ENCODE measurements around the gene MSRB3. TPM values are rescaled to one million over a fixed set of nuclear protein-coding genes. Genes with fewer than 3 reads are reported as not detected.

Gene MSRB3
- total RNA-seq, 1 experiment from 2014 or later = 0.55 TPM

GRCh38 chr12:65274602-65275272, 3.7 kb upstream of the MSRB3 start:
- BruUV-seq (replicated peaks) = no TSS peak

GRCh38 chr12:65275627-65276026, 2.9 kb upstream of the MSRB3 start:
- Histone ChIP-seq H3K9me2 (ENCODE audit: insufficient read depth) (no peaks in the 10 kb centered on the region), H3K4me3 (no peak overlapping the region), H3K4me2 (no peak overlapping the region), H4K20me1 (ENCODE audit: insufficient read depth) (no peaks in the 10 kb centered on the region), H3K36me3 (ENCODE audit: low read depth) (no peaks in the 10 kb centered on the region), H3K27me3 (ENCODE audit: insufficient read depth, low read depth) (peaks cover 18% of the 10 kb centered on the region; the same call in 1 of the 2 replicates), H3F3A (ENCODE audit: insufficient read depth, low read depth) (0 out of 2 replicates have a peak, but pooled peaks cover 5% of the 10 kb centered on the region), H3K27ac (no peak overlapping the region), H3K79me2 (ENCODE audit: low read depth) (no peaks in the 10 kb centered on the region), H3K9me3 (ENCODE audit: insufficient read depth, low read depth) (no peaks in the 10 kb centered on the region), H3K4me1 (replicated peaks; ENCODE audit: insufficient read depth) (peaks cover 4% of the 10 kb centered on the region; the same call in 1 of the 2 replicates), H2AFZ (no peak overlapping the region)
- ChIA-PET POLR2A (ENCODE audit: unreplicated experiment) (interaction anchor here (0.6 kb wide), 1 partner anchor 399 kb away, joined by 6 read pairs; no protein-coding TSS in a partner anchor), CTCF (no interaction called here)
- BruUV-seq (replicated peaks) = no TSS peak
- intact Hi-C loops (cut with micrococcal nuclease; ENCODE audit: unreplicated experiment) = loop anchor here (10.0 kb wide), 1 partner anchor 481 kb away; no protein-coding TSS in a partner anchor
- DNase-seq = no peak
- no peak for TF ChIP-seq EZH2 (IDR thresholded peaks at IDR 0.05; ENCODE audit: low read depth)
- TF ChIP-seq, protein P1, sequence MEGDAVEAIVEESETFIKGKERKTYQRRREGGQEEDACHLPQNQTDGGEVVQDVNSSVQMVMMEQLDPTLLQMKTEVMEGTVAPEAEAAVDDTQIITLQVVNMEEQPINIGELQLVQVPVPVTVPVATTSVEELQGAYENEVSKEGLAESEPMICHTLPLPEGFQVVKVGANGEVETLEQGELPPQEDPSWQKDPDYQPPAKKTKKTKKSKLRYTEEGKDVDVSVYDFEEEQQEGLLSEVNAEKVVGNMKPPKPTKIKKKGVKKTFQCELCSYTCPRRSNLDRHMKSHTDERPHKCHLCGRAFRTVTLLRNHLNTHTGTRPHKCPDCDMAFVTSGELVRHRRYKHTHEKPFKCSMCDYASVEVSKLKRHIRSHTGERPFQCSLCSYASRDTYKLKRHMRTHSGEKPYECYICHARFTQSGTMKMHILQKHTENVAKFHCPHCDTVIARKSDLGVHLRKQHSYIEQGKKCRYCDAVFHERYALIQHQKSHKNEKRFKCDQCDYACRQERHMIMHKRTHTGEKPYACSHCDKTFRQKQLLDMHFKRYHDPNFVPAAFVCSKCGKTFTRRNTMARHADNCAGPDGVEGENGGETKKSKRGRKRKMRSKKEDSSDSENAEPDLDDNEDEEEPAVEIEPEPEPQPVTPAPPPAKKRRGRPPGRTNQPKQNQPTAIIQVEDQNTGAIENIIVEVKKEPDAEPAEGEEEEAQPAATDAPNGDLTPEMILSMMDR (conservative IDR thresholded peaks at IDR 0.05) = no peak

More at GRCh38 chr12:65274602-65275272, 3.7 kb upstream of the MSRB3 start:
- 0 out of 2 replicates have a peak, but pooled peaks cover 5% of the 10 kb centered on the region for H3F3A ChIP-seq (ENCODE audit: insufficient read depth, low read depth)
- H3K9me3 ChIP-seq (ENCODE audit: insufficient read depth, low read depth) = no peaks in the 10 kb centered on the region
- no peak overlapping the region for H3K27ac ChIP-seq
- TF ChIP-seq, protein P1 (conservative IDR thresholded peaks at IDR 0.05) = no peak
- TF ChIP-seq EZH2 (IDR thresholded peaks at IDR 0.05; ENCODE audit: low read depth) = no peak
- no peak overlapping the region for H3K4me3 ChIP-seq
- peaks cover 7% of the 10 kb centered on the region for H3K4me1 ChIP-seq (replicated peaks; ENCODE audit: insufficient read depth)
- H3K4me2 ChIP-seq = no peak overlapping the region
- no peaks in the 10 kb centered on the region for H3K36me3 ChIP-seq (ENCODE audit: low read depth)
- DNase-seq = no peak
- no peak overlapping the region for H2AFZ ChIP-seq
- peaks cover 17% of the 10 kb centered on the region; the same call in 1 of the 2 replicates for H3K27me3 ChIP-seq (ENCODE audit: insufficient read depth, low read depth)
- CTCF ChIA-PET = no interaction called here
- POLR2A ChIA-PET (ENCODE audit: unreplicated experiment) = interaction anchor here (0.8 kb wide), 1 partner anchor 93 kb away, joined by 10 read pairs; no protein-coding TSS in a partner anchor
- H3K9me2 ChIP-seq (ENCODE audit: insufficient read depth) = no peaks in the 10 kb centered on the region
- H3K79me2 ChIP-seq (ENCODE audit: low read depth) = no peaks in the 10 kb centered on the region
- no peaks in the 10 kb centered on the region for H4K20me1 ChIP-seq (ENCODE audit: insufficient read depth)
- intact Hi-C loops (cut with micrococcal nuclease; ENCODE audit: unreplicated experiment) = loop anchor here (10.0 kb wide), 1 partner anchor 480 kb away; no protein-coding TSS in a partner anchor

- no peak overlapping the region for H3K27ac ChIP-seq
- H3K27me3 ChIP-seq (ENCODE audit: insufficient read depth, low read depth) = peaks cover 18% of the 10 kb centered on the region; the same call in 1 of the 2 replicates
- DNase-seq = no peak
- no peak overlapping the region for H2AFZ ChIP-seq
- no peaks in the 10 kb centered on the region for H3K36me3 ChIP-seq (ENCODE audit: low read depth)
- no peaks in the 10 kb centered on the region for H4K20me1 ChIP-seq (ENCODE audit: insufficient read depth)
- H3K4me3 ChIP-seq = no peak overlapping the region
- no peak for TF ChIP-seq EZH2 (IDR thresholded peaks at IDR 0.05; ENCODE audit: low read depth)
- TF ChIP-seq, protein P1 (conservative IDR thresholded peaks at IDR 0.05) = no peak
- H3K9me2 ChIP-seq (ENCODE audit: insufficient read depth) = no peaks in the 10 kb centered on the region
- CTCF ChIA-PET = no interaction called here
- peaks cover 4% of the 10 kb centered on the region; the same call in 1 of the 2 replicates for H3K4me1 ChIP-seq (replicated peaks; ENCODE audit: insufficient read depth)
- BruUV-seq (replicated peaks) = no TSS peak
- H3F3A ChIP-seq (ENCODE audit: insufficient read depth, low read depth) = 0 out of 2 replicates have a peak, but pooled peaks cover 5% of the 10 kb centered on the region
- intact Hi-C loops (cut with micrococcal nuclease; ENCODE audit: unreplicated experiment) = loop anchor here (10.0 kb wide), 1 partner anchor 482 kb away; no protein-coding TSS in a partner anchor
- POLR2A ChIA-PET (ENCODE audit: unreplicated experiment) = interaction anchor here (0.5 kb wide), 1 partner anchor 597 kb away, joined by 3 read pairs; no protein-coding TSS in a partner anchor
- no peaks in the 10 kb centered on the region for H3K79me2 ChIP-seq (ENCODE audit: low read depth)
- no peaks in the 10 kb centered on the region for H3K9me3 ChIP-seq (ENCODE audit: insufficient read depth, low read depth)
- no peak overlapping the region for H3K4me2 ChIP-seq
Observed at GRCh38 chr12:65276916-65277530, 1.5 kb upstream of the MSRB3 start.
